Panc1 (cell line): ENCODE measurements around the gene ELMO1. TPM values are rescaled to one million over a fixed set of nuclear protein-coding genes. Genes with fewer than 3 reads are reported as not detected.

Source experiments
- ATAC-seq: fragments of 200-7000 bp; cut with Tn5 transposase; 2 replicates; pipeline ENCODE4 v1.9.1; 2020; ENCODE audit warnings: mild to moderate bottlenecking, moderate library complexity
- BruUV-seq: library from RNA; stranded (reverse); fragments of 400-500 nt; replicated peaks from 2 replicates; lab custom pipeline; 2021; lab: Mats Ljungman, UMichigan
- CTCF ChIA-PET: fragments of 300-600 bp; sonication (Branson Sonifier 250); formaldehyde crosslinking; loops from one replicate; lab custom pipeline; 2022; ENCODE audit warnings: antibody characterized with exemption; lab: Charles Lee
- POLR2A ChIA-PET: fragments of 300-600 bp; sonication (Branson Sonifier 250); formaldehyde crosslinking; loops from one replicate; lab custom pipeline; 2022; ENCODE audit warnings: antibody characterized with exemption; lab: Charles Lee
- DNase-seq: peaks from one replicate; pipeline ENCODE4 v3.0.0-alpha.2; 2010; ENCODE audit warnings: low read depth, low spot score
- H3K27ac ChIP-seq: 2 replicates; pipeline ENCODE4 v1.5.1; 2011; ENCODE audit warnings: mild to moderate bottlenecking, low read length, inconsistent platforms
- H3K27me3 ChIP-seq: fragments of 200-500 bp; sonication (Bioruptor generic); 2 replicates; pipeline ENCODE4 v1.6.0; 2014; ENCODE audit warnings: low read length, inconsistent platforms; ENCODE audit not compliant: control insufficient read depth, insufficient read depth
- H3K36me3 ChIP-seq: fragments of 200-500 bp; sonication (Bioruptor generic); 2 replicates; pipeline ENCODE4 v1.5.1; 2014; ENCODE audit warnings: inconsistent platforms, mild to moderate bottlenecking, low read length, moderate library complexity; ENCODE audit not compliant: control insufficient read depth, insufficient read depth
- H3K4me1 ChIP-seq: 2 replicates; pipeline ENCODE4 v1.5.1; 2011; ENCODE audit warnings: inconsistent platforms, mild to moderate bottlenecking, low read length, moderate library complexity; ENCODE audit not compliant: control insufficient read depth, insufficient read depth
- H3K4me3 ChIP-seq, 2 experiments: 2 replicates each; pipeline ENCODE4 v1.5.1; 2011 to 2012; ENCODE audit warnings: low read depth in 2 of 2, low read length in 2 of 2, mild to moderate bottlenecking in 2 of 2, inconsistent platforms in 1 of 2, moderate library complexity in 1 of 2
- H3K9me3 ChIP-seq: fragments of 200-500 bp; sonication (Bioruptor generic); 2 replicates; pipeline ENCODE4 v1.5.1; 2014; ENCODE audit warnings: low read depth, mild to moderate bottlenecking, inconsistent platforms, low read length, moderate library complexity; ENCODE audit not compliant: control insufficient read depth, insufficient read depth
- POLR2AphosphoS5 ChIP-seq: IDR thresholded peaks from 2 replicates; pipeline ENCODE4 v1.6.1; 2012; ENCODE audit warnings: mild to moderate bottlenecking, low read depth, low read length, moderate library complexity
- SIN3A ChIP-seq: IDR thresholded peaks from 2 replicates; pipeline ENCODE4 v1.6.1; 2012; ENCODE audit warnings: low read depth, mild to moderate bottlenecking, low read length, moderate library complexity, borderline replicate concordance; ENCODE audit not compliant: insufficient read depth
- TCF7L2 ChIP-seq: IDR thresholded peaks from 2 replicates; pipeline ENCODE4 v1.6.1; 2011; ENCODE audit warnings: mild to moderate bottlenecking, low read depth, low read length, inconsistent platforms
- in situ Hi-C: cut with HindIII; loops from 2 replicates; pipeline ENCODE4 v1.10.0; 2016; ENCODE audit warnings: low sequenced_read_pairs, low pct_unique_long_range_greater_than_20kb
- intact Hi-C: fragments of 100-400 bp; cut with micrococcal nuclease; formaldehyde crosslinking; loops from one replicate; pipeline ENCODE4 v1.10.0; 2022; ENCODE audit not compliant: unreplicated experiment
- total RNA-seq: library from RNA; stranded (reverse); gene quantifications from one replicate; pipeline ENCODE4 v1.2.1, GENCODE V29; 2021; ENCODE audit not compliant: unreplicated experiment
- TF ChIP-seq, protein P1 (sequence below), 2 experiments: IDR thresholded peaks; 2 replicates each; pipeline ENCODE4 v1.6.1; 2011 to 2012; ENCODE audit warnings: low read depth in 2 of 2, control low read depth in 1 of 2, low read length in 1 of 2, mild to moderate bottlenecking in 1 of 2, moderate library complexity in 1 of 2; ENCODE audit not compliant: insufficient read depth in 1 of 2
- TF ChIP-seq, protein P2 (sequence below): fragments of 450-650 bp; IDR thresholded peaks from 2 replicates; pipeline ENCODE4 v1.5.1; 2017; ENCODE audit warnings: mild to moderate bottlenecking

The ELMO1 gene
- total RNA-seq, 1 experiment from 2014 or later, result 0.80 TPM

GRCh38 chr7:37323966-37324365 lies 124.7 kb downstream of the ELMO1 start:
- Histone ChIP-seq H3K36me3 (no peaks in the 10 kb centered on the region), H3K9me3 (no peaks in the 10 kb centered on the region), H3K27ac (no peak overlapping the region), H3K27me3 (peaks cover 10% of the 10 kb centered on the region), H3K4me3 (no peak overlapping the region), H3K4me1 (no peaks in the 10 kb centered on the region)
- in situ Hi-C loops, result no loop called here
- no peak for DNase-seq
- CTCF ChIA-PET, result no interaction called here
- no TSS peak for BruUV-seq
- no peak for TF ChIP-seq TCF7L2
- TF ChIP-seq, protein P1, sequence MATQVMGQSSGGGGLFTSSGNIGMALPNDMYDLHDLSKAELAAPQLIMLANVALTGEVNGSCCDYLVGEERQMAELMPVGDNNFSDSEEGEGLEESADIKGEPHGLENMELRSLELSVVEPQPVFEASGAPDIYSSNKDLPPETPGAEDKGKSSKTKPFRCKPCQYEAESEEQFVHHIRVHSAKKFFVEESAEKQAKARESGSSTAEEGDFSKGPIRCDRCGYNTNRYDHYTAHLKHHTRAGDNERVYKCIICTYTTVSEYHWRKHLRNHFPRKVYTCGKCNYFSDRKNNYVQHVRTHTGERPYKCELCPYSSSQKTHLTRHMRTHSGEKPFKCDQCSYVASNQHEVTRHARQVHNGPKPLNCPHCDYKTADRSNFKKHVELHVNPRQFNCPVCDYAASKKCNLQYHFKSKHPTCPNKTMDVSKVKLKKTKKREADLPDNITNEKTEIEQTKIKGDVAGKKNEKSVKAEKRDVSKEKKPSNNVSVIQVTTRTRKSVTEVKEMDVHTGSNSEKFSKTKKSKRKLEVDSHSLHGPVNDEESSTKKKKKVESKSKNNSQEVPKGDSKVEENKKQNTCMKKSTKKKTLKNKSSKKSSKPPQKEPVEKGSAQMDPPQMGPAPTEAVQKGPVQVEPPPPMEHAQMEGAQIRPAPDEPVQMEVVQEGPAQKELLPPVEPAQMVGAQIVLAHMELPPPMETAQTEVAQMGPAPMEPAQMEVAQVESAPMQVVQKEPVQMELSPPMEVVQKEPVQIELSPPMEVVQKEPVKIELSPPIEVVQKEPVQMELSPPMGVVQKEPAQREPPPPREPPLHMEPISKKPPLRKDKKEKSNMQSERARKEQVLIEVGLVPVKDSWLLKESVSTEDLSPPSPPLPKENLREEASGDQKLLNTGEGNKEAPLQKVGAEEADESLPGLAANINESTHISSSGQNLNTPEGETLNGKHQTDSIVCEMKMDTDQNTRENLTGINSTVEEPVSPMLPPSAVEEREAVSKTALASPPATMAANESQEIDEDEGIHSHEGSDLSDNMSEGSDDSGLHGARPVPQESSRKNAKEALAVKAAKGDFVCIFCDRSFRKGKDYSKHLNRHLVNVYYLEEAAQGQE (IDR thresholded peaks at IDR 0.05; ENCODE audit: insufficient read depth in 1 of 2, low read depth in 2 of 2, low read length in 1 of 2), result no peak
- no peak for TF ChIP-seq SIN3A
- no peak for TF ChIP-seq POLR2AphosphoS5
- TF ChIP-seq, protein P2, sequence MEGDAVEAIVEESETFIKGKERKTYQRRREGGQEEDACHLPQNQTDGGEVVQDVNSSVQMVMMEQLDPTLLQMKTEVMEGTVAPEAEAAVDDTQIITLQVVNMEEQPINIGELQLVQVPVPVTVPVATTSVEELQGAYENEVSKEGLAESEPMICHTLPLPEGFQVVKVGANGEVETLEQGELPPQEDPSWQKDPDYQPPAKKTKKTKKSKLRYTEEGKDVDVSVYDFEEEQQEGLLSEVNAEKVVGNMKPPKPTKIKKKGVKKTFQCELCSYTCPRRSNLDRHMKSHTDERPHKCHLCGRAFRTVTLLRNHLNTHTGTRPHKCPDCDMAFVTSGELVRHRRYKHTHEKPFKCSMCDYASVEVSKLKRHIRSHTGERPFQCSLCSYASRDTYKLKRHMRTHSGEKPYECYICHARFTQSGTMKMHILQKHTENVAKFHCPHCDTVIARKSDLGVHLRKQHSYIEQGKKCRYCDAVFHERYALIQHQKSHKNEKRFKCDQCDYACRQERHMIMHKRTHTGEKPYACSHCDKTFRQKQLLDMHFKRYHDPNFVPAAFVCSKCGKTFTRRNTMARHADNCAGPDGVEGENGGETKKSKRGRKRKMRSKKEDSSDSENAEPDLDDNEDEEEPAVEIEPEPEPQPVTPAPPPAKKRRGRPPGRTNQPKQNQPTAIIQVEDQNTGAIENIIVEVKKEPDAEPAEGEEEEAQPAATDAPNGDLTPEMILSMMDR, result no peak
- intact Hi-C loops, result no loop called here
- POLR2A ChIA-PET, result no interaction called here
- no peak for ATAC-seq

GRCh38 chr7:37322831-37323230 lies 125.8 kb downstream of the ELMO1 start:
- Histone ChIP-seq H3K9me3 (no peaks in the 10 kb centered on the region), H3K36me3 (no peaks in the 10 kb centered on the region), H3K4me1 (no peaks in the 10 kb centered on the region), H3K4me3 (no peak overlapping the region), H3K27me3 (peaks cover 14% of the 10 kb centered on the region), H3K27ac (no peak overlapping the region)
- ATAC-seq (no peak), DNase-seq (no peak)
- ChIA-PET POLR2A (no interaction called here), CTCF (no interaction called here)
- no peak for TF ChIP-seq POLR2AphosphoS5
- TF ChIP-seq, protein P1 (IDR thresholded peaks at IDR 0.05; ENCODE audit: insufficient read depth in 1 of 2, low read depth in 2 of 2, low read length in 1 of 2), result no peak
- TF ChIP-seq, protein P2, result no peak
- no peak for TF ChIP-seq TCF7L2
- TF ChIP-seq SIN3A, result no peak
- in situ Hi-C loops (no loop called here), intact Hi-C loops (no loop called here)
- BruUV-seq, result no TSS peak
